Thoracic aorta (tissue), 2 donors: Measurements from ENCODE around the gene ADGB. TPM values are rescaled to one million over a fixed set of nuclear protein-coding genes. Genes with fewer than 3 reads are reported as not detected.

Source experiments
- ATAC-seq: fragments of 150-250 bp; one replicate; pipeline ENCODE4 v1.8.0; 2017; ENCODE audit warnings: low read depth; ENCODE audit not compliant: insufficient number of reproducible peaks, low FRiP score
- DNase-seq: peaks from one replicate; pipeline ENCODE4 v3.0.0-alpha.2; 2020; ENCODE audit warnings: low spot score
- H3K27ac ChIP-seq, 2 donors: fragments of 200-600 bp; sonication (generic); 1 replicate in 1 of 2; 2 replicates in 1 of 2; pipeline ENCODE4 v1.5.1; 2016; ENCODE audit warnings: mild to moderate bottlenecking in 2 of 2, moderate library complexity in 2 of 2
- H3K27me3 ChIP-seq: fragments of 200-600 bp; sonication (generic); replicated peaks from 2 replicates; pipeline ENCODE4 v1.6.0; 2016; ENCODE audit warnings: mild to moderate bottlenecking; ENCODE audit not compliant: insufficient read depth
- H3K36me3 ChIP-seq: fragments of 200-600 bp; sonication (generic); one replicate; pipeline ENCODE4 v1.5.1; 2016
- H3K4me1 ChIP-seq, 2 donors: fragments of 200-600 bp; sonication (generic); 1 replicate in 1 of 2; 2 replicates in 1 of 2; pipeline versions ENCODE4 v1.5.1 to v1.6.0; 2016; ENCODE audit warnings: low read depth in 2 of 2, mild to moderate bottlenecking in 1 of 2; ENCODE audit not compliant: control insufficient read depth in 1 of 2
- H3K4me3 ChIP-seq: fragments of 200-600 bp; sonication (generic); 2 replicates; pipeline ENCODE4 v1.5.1; 2016; ENCODE audit warnings: mild to moderate bottlenecking
- H3K9me3 ChIP-seq: fragments of 200-600 bp; sonication (generic); 2 replicates; pipeline ENCODE4 v1.5.1; 2016
- total RNA-seq, 2 donors: library from RNA; depleted of rRNA; stranded (reverse); fragments of >200 nt; gene quantifications; one replicate each; pipeline versions ENCODE4 v1.1.0 to v1.2.3, GENCODE V29; 2016
- TF ChIP-seq, protein P1 (sequence below): fragments of 200-600 bp; sonication (generic); IDR thresholded peaks from one replicate; pipeline ENCODE4 v1.5.1; 2019; ENCODE audit warnings: antibody characterized with exemption

Gene ADGB
- total RNA-seq, 2 donors from 2014 or later: not detected

DNA sequence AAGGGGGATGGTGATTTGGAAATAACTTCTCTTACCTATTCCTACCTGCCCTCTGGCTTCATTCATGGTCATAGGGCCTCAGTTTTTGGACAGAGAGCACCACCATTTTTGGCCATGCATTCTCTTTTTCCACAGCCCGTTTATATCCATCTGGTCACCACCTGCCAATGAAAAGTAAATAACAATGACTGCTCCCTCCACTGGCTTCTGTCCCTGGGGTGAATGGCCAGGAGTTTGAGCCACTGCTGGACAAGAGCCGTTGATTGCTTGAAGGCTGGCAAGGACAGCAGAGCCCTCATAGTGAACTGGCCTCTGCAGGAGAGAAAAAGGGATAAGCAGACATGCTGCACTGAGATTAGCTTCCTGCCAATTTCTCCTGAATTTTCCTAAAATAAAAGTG, 261.8 kb downstream of the ADGB start:
- Histone ChIP-seq H3K9me3 (no peaks in the 10 kb centered on the region), H3K36me3 (no peaks in the 10 kb centered on the region), H3K27me3 (no peaks in the 10 kb centered on the region), H3K27ac (no peak overlapping the region), H3K4me3 (no peak overlapping the region), H3K4me1 (peaks cover 6 to 17% of the 10 kb centered on the region in 2 donors)
- TF ChIP-seq, protein P1, sequence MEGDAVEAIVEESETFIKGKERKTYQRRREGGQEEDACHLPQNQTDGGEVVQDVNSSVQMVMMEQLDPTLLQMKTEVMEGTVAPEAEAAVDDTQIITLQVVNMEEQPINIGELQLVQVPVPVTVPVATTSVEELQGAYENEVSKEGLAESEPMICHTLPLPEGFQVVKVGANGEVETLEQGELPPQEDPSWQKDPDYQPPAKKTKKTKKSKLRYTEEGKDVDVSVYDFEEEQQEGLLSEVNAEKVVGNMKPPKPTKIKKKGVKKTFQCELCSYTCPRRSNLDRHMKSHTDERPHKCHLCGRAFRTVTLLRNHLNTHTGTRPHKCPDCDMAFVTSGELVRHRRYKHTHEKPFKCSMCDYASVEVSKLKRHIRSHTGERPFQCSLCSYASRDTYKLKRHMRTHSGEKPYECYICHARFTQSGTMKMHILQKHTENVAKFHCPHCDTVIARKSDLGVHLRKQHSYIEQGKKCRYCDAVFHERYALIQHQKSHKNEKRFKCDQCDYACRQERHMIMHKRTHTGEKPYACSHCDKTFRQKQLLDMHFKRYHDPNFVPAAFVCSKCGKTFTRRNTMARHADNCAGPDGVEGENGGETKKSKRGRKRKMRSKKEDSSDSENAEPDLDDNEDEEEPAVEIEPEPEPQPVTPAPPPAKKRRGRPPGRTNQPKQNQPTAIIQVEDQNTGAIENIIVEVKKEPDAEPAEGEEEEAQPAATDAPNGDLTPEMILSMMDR: no peak
- ATAC-seq (no peak), DNase-seq (no peak)

DNA sequence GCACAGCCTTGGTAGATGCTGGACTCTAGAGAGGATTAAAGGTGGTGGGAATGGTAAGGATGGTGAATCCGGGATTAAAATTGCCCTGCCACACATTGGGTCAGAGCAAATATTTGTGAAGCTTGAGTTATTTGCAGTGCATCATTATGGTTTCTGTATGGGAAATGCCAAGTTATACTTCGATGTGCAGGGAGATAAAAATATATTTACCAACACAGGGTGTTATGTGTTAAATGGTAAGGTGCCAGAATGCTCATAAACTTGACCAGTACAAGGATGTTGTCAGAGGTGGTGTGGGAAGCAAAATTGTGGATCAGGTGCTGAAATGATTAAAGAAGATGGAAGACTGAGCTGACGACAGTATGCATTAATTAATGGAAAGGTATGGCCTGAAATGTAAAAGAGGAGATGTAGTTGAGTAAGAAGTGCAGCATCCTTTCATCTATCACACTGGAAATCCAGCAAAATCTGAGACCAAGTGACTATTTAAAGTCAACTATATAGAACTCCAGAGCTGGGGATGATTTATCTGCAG, 262.3 kb downstream of the ADGB start:
- DNase-seq: no peak
- no peak for ATAC-seq
- H3K36me3 ChIP-seq: no peaks in the 10 kb centered on the region
- peaks cover 6 to 17% of the 10 kb centered on the region in 2 donors for H3K4me1 ChIP-seq
- H3K27ac ChIP-seq: no peak overlapping the region
- no peaks in the 10 kb centered on the region for H3K9me3 ChIP-seq
- no peak overlapping the region for H3K4me3 ChIP-seq
- H3K27me3 ChIP-seq: no peaks in the 10 kb centered on the region
- TF ChIP-seq, protein P1: no peak

DNA sequence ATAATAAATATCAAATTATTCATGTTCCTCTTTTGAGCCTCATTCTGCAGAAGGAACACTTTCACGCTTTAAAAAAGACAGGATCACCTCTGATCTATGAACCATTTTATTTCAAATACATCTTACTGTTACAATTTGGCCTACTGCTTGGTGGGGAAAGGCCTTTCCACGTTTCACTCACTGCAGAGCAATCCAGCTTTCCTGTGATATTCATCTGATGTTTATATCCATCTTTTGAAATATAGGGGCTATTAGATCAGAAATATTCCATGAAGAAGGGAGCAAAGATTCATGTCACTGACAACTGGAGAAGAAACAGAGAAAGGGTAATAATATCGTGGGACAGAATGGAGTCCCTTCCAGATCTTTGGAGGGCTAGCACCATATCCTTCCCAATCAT, 262.9 kb downstream of the ADGB start:
- DNase-seq: no peak
- Histone ChIP-seq H3K9me3 (no peaks in the 10 kb centered on the region), H3K36me3 (no peaks in the 10 kb centered on the region), H3K27ac (no peak overlapping the region), H3K27me3 (no peaks in the 10 kb centered on the region), H3K4me1 (peaks cover 6 to 17% of the 10 kb centered on the region in 2 donors), H3K4me3 (no peak overlapping the region)
- ATAC-seq: no peak
- TF ChIP-seq, protein P1: no peak

DNA sequence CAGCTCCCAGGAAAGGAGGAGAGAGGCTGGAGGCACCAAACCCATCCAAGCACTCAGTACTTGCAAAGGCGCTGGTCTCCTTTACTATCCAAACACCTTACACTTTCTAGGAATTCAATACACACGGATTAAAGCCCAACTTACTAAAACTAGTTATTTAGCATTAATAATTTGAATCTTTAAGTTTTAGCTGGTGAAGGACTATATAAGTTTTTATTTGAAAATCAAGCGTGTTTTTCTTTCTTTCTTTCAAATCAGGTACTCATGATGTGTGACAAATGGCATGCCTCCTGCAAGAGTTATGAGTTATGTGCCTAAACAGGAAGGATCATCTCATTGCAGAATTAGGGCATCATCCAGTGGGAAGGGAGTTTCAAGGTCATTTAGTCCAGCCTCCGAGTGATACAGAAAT, 263.7 kb downstream of the ADGB start:
- ATAC-seq (no peak), DNase-seq (no peak)
- TF ChIP-seq, protein P1: no peak
- Histone ChIP-seq H3K9me3 (no peaks in the 10 kb centered on the region), H3K4me3 (no peak overlapping the region), H3K36me3 (no peaks in the 10 kb centered on the region), H3K27me3 (no peaks in the 10 kb centered on the region), H3K27ac (no peak overlapping the region), H3K4me1 (peaks cover 6 to 17% of the 10 kb centered on the region in 2 donors)

DNA sequence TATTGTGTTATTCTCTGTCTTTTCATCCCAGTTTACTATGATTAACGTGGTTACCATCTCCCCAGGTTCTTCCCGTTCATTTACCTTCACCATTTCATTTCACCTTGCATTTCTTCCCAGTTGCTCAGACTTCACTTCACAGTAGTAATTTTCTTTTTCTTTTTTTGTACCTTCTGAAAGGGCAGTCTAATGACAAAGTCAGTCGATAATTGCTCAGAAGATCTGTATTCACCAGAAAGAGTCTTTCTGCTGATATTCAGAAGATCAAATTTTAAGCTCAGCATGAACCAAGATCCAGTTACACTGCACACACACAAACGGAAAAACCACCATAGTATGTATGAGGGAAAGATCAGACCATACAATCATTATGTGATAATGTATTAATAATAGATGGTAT, 265.5 kb downstream of the ADGB start:
- peaks cover 3 to 12% of the 10 kb centered on the region in 2 donors for H3K4me1 ChIP-seq
- H3K27me3 ChIP-seq: no peaks in the 10 kb centered on the region
- ATAC-seq (no peak), DNase-seq (no peak)
- TF ChIP-seq, protein P1: no peak
- no peaks in the 10 kb centered on the region for H3K9me3 ChIP-seq
- H3K27ac ChIP-seq: no peak overlapping the region
- H3K4me3 ChIP-seq: no peak overlapping the region
- H3K36me3 ChIP-seq: no peaks in the 10 kb centered on the region
